H9 (cell line): ENCODE results near the gene NOS3. TPM values are rescaled to one million over a fixed set of nuclear protein-coding genes. Genes with fewer than 3 reads are reported as not detected.

Source experiments
- DNase-seq: peaks from one replicate; pipeline ENCODE4 v3.0.0-alpha.2; 2017
- H2AFZ ChIP-seq: one replicate; pipeline ENCODE4 v1.6.1; 2013; ENCODE audit warnings: mild to moderate bottlenecking, low read length, control low read depth, moderate library complexity
- H2AK5ac ChIP-seq: 2 replicates; pipeline ENCODE4 v1.6.1; 2013; ENCODE audit warnings: low read length, control low read depth, mixed read lengths; ENCODE audit not compliant: insufficient read length
- H2BK120ac ChIP-seq: one replicate; pipeline ENCODE4 v1.6.1; 2013; ENCODE audit warnings: low read depth, mild to moderate bottlenecking, low read length, control low read depth, inconsistent platforms; ENCODE audit not compliant: poor library complexity, severe bottlenecking
- H2BK12ac ChIP-seq: 2 replicates; pipeline ENCODE4 v1.6.1; 2013; ENCODE audit warnings: low read length, control low read depth, mixed read lengths, low read depth; ENCODE audit not compliant: insufficient read length
- H2BK15ac ChIP-seq: 2 replicates; pipeline ENCODE4 v1.6.1; 2013; ENCODE audit warnings: low read depth, low read length, control low read depth
- H2BK20ac ChIP-seq: one replicate; pipeline ENCODE4 v1.6.1; 2013; ENCODE audit warnings: low read depth, mild to moderate bottlenecking, low read length, control low read depth, inconsistent platforms; ENCODE audit not compliant: poor library complexity, severe bottlenecking
- H2BK5ac ChIP-seq: 2 replicates; pipeline ENCODE4 v1.6.1; 2013; ENCODE audit warnings: low read length, control low read depth, mixed read lengths; ENCODE audit not compliant: insufficient read length
- H3K14ac ChIP-seq: 2 replicates; pipeline ENCODE4 v1.6.1; 2013; ENCODE audit warnings: low read length, control low read depth; ENCODE audit not compliant: insufficient read depth
- H3K18ac ChIP-seq: 2 replicates; pipeline ENCODE4 v1.6.1; 2013; ENCODE audit warnings: low read depth, mild to moderate bottlenecking, mixed read lengths, low read length, control low read depth; ENCODE audit not compliant: insufficient read length
- H3K23ac ChIP-seq: 2 replicates; pipeline ENCODE4 v1.6.1; 2013; ENCODE audit warnings: low read length, control low read depth, mixed read lengths, low read depth; ENCODE audit not compliant: insufficient read length
- H3K23me2 ChIP-seq: 2 replicates; pipeline ENCODE4 v1.6.1; 2013; ENCODE audit warnings: low read depth, mild to moderate bottlenecking, mixed read lengths, low read length, control low read depth; ENCODE audit not compliant: insufficient read length, poor library complexity, severe bottlenecking
- H3K27ac ChIP-seq: 2 replicates; pipeline ENCODE4 v1.5.1; 2013; ENCODE audit warnings: low read length, control low read depth, mixed read lengths, low read depth; ENCODE audit not compliant: insufficient read length
- H3K27me3 ChIP-seq: 2 replicates; pipeline ENCODE4 v1.6.1; 2013; ENCODE audit warnings: low read length, control low read depth, inconsistent platforms; ENCODE audit not compliant: insufficient read depth
- H3K4ac ChIP-seq: 2 replicates; pipeline ENCODE4 v1.6.1; 2013; ENCODE audit warnings: low read depth, mild to moderate bottlenecking, control low read depth, inconsistent platforms, low read length, moderate library complexity
- H3K4me1 ChIP-seq: 2 replicates; pipeline ENCODE4 v1.6.1; 2013; ENCODE audit warnings: low read length, control low read depth, inconsistent platforms; ENCODE audit not compliant: insufficient read depth
- H3K4me2 ChIP-seq: 2 replicates; pipeline ENCODE4 v1.6.1; 2013; ENCODE audit warnings: low read length, control low read depth, mixed read lengths; ENCODE audit not compliant: insufficient read length, insufficient read depth
- H3K56ac ChIP-seq: 2 replicates; pipeline ENCODE4 v1.6.1; 2013; ENCODE audit warnings: low read depth, mild to moderate bottlenecking, mixed read lengths, low read length, control low read depth; ENCODE audit not compliant: insufficient read length
- H3K79me1 ChIP-seq: 2 replicates; pipeline ENCODE4 v1.6.1; 2013; ENCODE audit warnings: low read depth, mild to moderate bottlenecking, moderate library complexity, low read length, control low read depth, inconsistent platforms; ENCODE audit not compliant: insufficient read depth, poor library complexity, severe bottlenecking
- H3K79me2 ChIP-seq: 2 replicates; pipeline ENCODE4 v1.6.1; 2013; ENCODE audit warnings: low read length, control low read depth, inconsistent platforms; ENCODE audit not compliant: insufficient read depth
- H3K9ac ChIP-seq: 2 replicates; pipeline ENCODE4 v1.6.1; 2013; ENCODE audit warnings: low read length, control low read depth, mixed read lengths; ENCODE audit not compliant: insufficient read length; ENCODE audit errors: extremely low read depth
- H3K9me3 ChIP-seq: one replicate; pipeline ENCODE4 v1.6.1; 2013; ENCODE audit warnings: low read depth, low read length, inconsistent platforms; ENCODE audit not compliant: control insufficient read depth
- H3T11ph ChIP-seq: one replicate; pipeline ENCODE4 v1.6.1; 2013; ENCODE audit warnings: mild to moderate bottlenecking, low read length, control low read depth, inconsistent platforms
- H4K20me1 ChIP-seq: one replicate; pipeline ENCODE4 v1.6.1; 2013; ENCODE audit not compliant: control insufficient read depth, insufficient read length, insufficient read depth
- H4K5ac ChIP-seq: 2 replicates; pipeline ENCODE4 v1.6.1; 2013; ENCODE audit warnings: low read depth, mild to moderate bottlenecking, mixed read lengths, low read length, control low read depth; ENCODE audit not compliant: insufficient read length
- H4K8ac ChIP-seq: replicated peaks from 2 replicates; pipeline ENCODE4 v1.6.1; 2013; ENCODE audit warnings: low read length, control low read depth, mixed read lengths, low read depth; ENCODE audit not compliant: insufficient read length
- H4K91ac ChIP-seq: 2 replicates; pipeline ENCODE4 v1.6.1; 2013; ENCODE audit warnings: low read depth, mild to moderate bottlenecking, moderate library complexity, mixed read lengths, low read length, control low read depth; ENCODE audit not compliant: insufficient read length
- H3K27ac Mint-ChIP-seq, 3 experiments: 2 replicates in 2 of 3; 3 replicates in 1 of 3; pipeline ENCODE4 v1.8.0; 2020 to 2021; ENCODE audit warnings: mixed read lengths in 3 of 3, mild to moderate bottlenecking in 1 of 3, moderate library complexity in 1 of 3
- H3K27me3 Mint-ChIP-seq: 2 replicates; pipeline ENCODE4 v1.8.0; 2021; ENCODE audit warnings: low read depth, mild to moderate bottlenecking, moderate library complexity, mixed read lengths
- H3K36me3 Mint-ChIP-seq, 3 experiments: 2 replicates in 2 of 3; 3 replicates in 1 of 3; pipeline ENCODE4 v1.8.0; 2020 to 2021; ENCODE audit warnings: low read depth in 3 of 3, mixed read lengths in 3 of 3; ENCODE audit not compliant: insufficient read depth in 1 of 3
- H3K4me1 Mint-ChIP-seq, 2 experiments: 2 replicates each; pipeline ENCODE4 v1.8.0; 2020; ENCODE audit warnings: mixed read lengths in 2 of 2
- H3K4me3 Mint-ChIP-seq, 2 experiments: 2 replicates in 1 of 2; 3 replicates in 1 of 2; pipeline ENCODE4 v1.8.0; 2020 to 2021; ENCODE audit warnings: mild to moderate bottlenecking in 2 of 2, mixed read lengths in 2 of 2, moderate library complexity in 1 of 2
- H3K9me3 Mint-ChIP-seq, 2 experiments: 2 replicates in 1 of 2; 3 replicates in 1 of 2; pipeline ENCODE4 v1.8.0; 2020; ENCODE audit warnings: mild to moderate bottlenecking in 2 of 2, mixed read lengths in 2 of 2, moderate library complexity in 1 of 2
- WGBS: extraction: QIAGEN DNeasy Blood & Tissue Kit; methylation state at CpG from one replicate; pipeline ENCODE4 v1.1.7; 2013; ENCODE audit warnings: missing lambda C conversion rate, low lambda C conversion rate, mixed read lengths; ENCODE audit not compliant: insufficient read length; ENCODE audit errors: extremely low coverage; 5-methylcytosine and 5-hydroxymethylcytosine counted together
- total RNA-seq: library from RNA; stranded (reverse); gene quantifications from 2 replicates; pipeline ENCODE4 v1.2.1, GENCODE V29; 2021
- TF ChIP-seq, protein P1 (sequence below): fragments of 200-600 bp; sonication (generic); conservative IDR thresholded peaks from 3 replicates; pipeline ENCODE4 v1.8.0; 2021; ENCODE audit warnings: antibody characterized with exemption, mild to moderate bottlenecking

The NOS3 gene
- total RNA-seq, 1 experiment from 2014 or later, result 4.5 TPM

DNA sequence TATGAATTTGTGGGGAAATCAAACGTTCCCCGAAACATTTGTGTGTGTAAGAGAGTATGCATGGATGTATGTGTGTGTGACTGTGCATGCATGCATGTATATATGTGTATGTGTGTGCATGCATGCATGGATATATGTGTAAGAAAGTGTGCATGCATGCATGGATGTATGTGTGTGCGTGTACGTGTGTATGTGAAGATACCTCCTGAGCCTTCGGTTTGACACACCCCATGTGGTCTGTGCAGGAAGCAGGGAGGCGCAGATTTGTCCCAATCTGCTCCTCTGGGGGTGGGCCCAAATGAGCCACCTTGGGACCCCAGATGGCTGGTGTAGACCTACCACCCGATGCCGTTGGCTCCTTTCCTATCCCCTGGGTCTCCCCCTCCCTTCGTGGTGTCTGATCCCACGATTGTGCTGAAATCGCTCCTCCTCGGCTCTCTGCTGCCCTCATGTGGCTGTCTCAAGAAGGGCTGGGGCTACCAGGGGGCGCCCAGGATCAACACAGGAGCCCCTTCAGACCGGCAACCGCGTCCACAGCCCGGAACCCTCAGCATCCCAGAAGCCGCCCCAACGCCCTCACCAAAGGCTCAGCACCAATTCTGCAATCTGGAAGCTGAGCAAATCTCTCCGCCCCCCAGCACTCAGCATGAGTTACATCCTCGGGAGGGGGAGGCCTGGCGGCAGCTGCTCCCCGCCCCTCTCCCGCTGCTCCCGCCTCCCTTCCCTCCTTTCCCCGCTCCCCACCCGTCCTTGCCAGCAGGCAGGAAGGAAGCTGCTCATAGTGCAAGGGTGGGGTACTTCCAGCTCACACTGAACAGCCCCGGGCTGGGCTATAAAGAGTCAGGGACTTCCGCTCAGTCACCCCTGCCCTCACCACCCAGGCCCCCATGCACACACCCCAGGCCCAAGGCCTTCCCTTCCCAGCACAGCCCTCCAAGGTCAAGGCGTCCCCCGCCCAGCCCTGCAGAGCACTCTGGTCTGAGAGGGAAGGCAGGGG lies 2.3 kb upstream of the NOS3 start:
- no peaks in the 10 kb centered on the region for H3K79me2 ChIP-seq
- no peak overlapping the region for H3K23ac ChIP-seq
- no peak overlapping the region for H4K8ac ChIP-seq
- no peak overlapping the region for H2BK20ac ChIP-seq
- H3K36me3 Mint-ChIP-seq, result peaks cover 0 to 12% (median 5%) of the 10 kb centered on the region in 3 experiments; a peak in 4 of 7 replicates
- peak overlapping the region; percentile 61 to 81 for H3K4me3 Mint-ChIP-seq
- TF ChIP-seq, protein P1, sequence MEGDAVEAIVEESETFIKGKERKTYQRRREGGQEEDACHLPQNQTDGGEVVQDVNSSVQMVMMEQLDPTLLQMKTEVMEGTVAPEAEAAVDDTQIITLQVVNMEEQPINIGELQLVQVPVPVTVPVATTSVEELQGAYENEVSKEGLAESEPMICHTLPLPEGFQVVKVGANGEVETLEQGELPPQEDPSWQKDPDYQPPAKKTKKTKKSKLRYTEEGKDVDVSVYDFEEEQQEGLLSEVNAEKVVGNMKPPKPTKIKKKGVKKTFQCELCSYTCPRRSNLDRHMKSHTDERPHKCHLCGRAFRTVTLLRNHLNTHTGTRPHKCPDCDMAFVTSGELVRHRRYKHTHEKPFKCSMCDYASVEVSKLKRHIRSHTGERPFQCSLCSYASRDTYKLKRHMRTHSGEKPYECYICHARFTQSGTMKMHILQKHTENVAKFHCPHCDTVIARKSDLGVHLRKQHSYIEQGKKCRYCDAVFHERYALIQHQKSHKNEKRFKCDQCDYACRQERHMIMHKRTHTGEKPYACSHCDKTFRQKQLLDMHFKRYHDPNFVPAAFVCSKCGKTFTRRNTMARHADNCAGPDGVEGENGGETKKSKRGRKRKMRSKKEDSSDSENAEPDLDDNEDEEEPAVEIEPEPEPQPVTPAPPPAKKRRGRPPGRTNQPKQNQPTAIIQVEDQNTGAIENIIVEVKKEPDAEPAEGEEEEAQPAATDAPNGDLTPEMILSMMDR, result peak; percentile 95
- H3K18ac ChIP-seq, result no peak overlapping the region
- peak; percentile 86 for DNase-seq
- no CpG with 5 or more reads among the region's 31 CpGs for WGBS
- H3K9me3 ChIP-seq, result no peaks in the 10 kb centered on the region
- H3K4me1 ChIP-seq, result no peaks in the 10 kb centered on the region; the same call in none of the 2 replicates
- no peak overlapping the region for H3K14ac ChIP-seq
- H4K20me1 ChIP-seq, result no peaks in the 10 kb centered on the region
- H2AFZ ChIP-seq, result no peak overlapping the region
- no peak overlapping the region for H2BK5ac ChIP-seq
- H2BK15ac ChIP-seq, result no peak overlapping the region
- H3K27me3 ChIP-seq, result no peaks in the 10 kb centered on the region; the same call in 1 of the 2 replicates
- peaks cover 9 to 15% of the 10 kb centered on the region in 2 experiments for H3K9me3 Mint-ChIP-seq
- H2BK120ac ChIP-seq, result no peak overlapping the region
- H3K79me1 ChIP-seq, result no peaks in the 10 kb centered on the region
- H3K56ac ChIP-seq, result no peak overlapping the region
- no peaks in the 10 kb centered on the region for H3K23me2 ChIP-seq
- no peak overlapping the region for H2BK12ac ChIP-seq
- no peak overlapping the region for H3K27ac Mint-ChIP-seq
- H4K91ac ChIP-seq, result no peak overlapping the region
- peaks cover 52% of the 10 kb centered on the region for H3K27me3 Mint-ChIP-seq
- no peak overlapping the region for H2AK5ac ChIP-seq
- H3T11ph ChIP-seq, result no peak overlapping the region
- no peak overlapping the region for H3K4ac ChIP-seq
- peak overlapping the region; percentile 23 for H3K4me2 ChIP-seq
- H3K9ac ChIP-seq, result no peak overlapping the region
- no peak overlapping the region for H3K27ac ChIP-seq
- H3K4me1 Mint-ChIP-seq, result peaks cover 14 to 30% of the 10 kb centered on the region in 2 experiments
- H4K5ac ChIP-seq, result no peak overlapping the region
